CD4-positive, alpha-beta T cell treated with Interleukin-6 for 4 hours (primary cell): ENCODE results near the gene ATP6V1G3.
A peak's percentile ranks its signal among the peaks of the same experiment; 100 is the strongest.

ENCODE experiments used
- DNase-seq: peaks from one replicate; pipeline ENCODE4 v3.0.0-alpha.2; 2020; ENCODE audit warnings: mixed read lengths

Gene ATP6V1G3

GRCh38 chr1:198541737-198542136, 1.3 kb upstream of the ATP6V1G3 start:
- DNase-seq = no peak

GRCh38 chr1:198538579-198539364, 1.7 kb downstream of the ATP6V1G3 start:
- no peak for DNase-seq

GRCh38 chr1:198535631-198536030, 4.8 kb downstream of the ATP6V1G3 start:
- no peak for DNase-seq

- DNase-seq = no peak
These were observed 5.7 kb downstream of the ATP6V1G3 start for GRCh38 chr1:198534548-198535418.

- DNase-seq = no peak
These were observed 8.6 kb downstream of the ATP6V1G3 start for GRCh38 chr1:198531891-198532290.

- DNase-seq = no peak
These were observed 9.5 kb downstream of the ATP6V1G3 start for GRCh38 chr1:198530953-198531352.

GRCh38 chr1:198529414-198529813, 11.1 kb downstream of the ATP6V1G3 start:
- DNase-seq = no peak

- DNase-seq = no peak
These were observed 12.1 kb downstream of the ATP6V1G3 start for GRCh38 chr1:198528364-198528763.

GRCh38 chr1:198524556-198524955, 15.9 kb downstream of the ATP6V1G3 start:
- DNase-seq = no peak

- peak; percentile 53 for DNase-seq
These were observed 16.4 kb downstream of the ATP6V1G3 start for GRCh38 chr1:198524127-198524526.

- peak; percentile 28 for DNase-seq
These were observed 17.1 kb downstream of the ATP6V1G3 start for GRCh38 chr1:198523182-198523950.

GRCh38 chr1:198520524-198521254, 19.8 kb downstream of the ATP6V1G3 start:
- DNase-seq = no peak

GRCh38 chr1:198519639-198520501, 20.6 kb downstream of the ATP6V1G3 start:
- DNase-seq = peak; percentile 14

GRCh38 chr1:198517623-198518199, 22.8 kb downstream of the ATP6V1G3 start:
- DNase-seq = no peak

GRCh38 chr1:198500096-198500495, 40.4 kb downstream of the ATP6V1G3 start:
- DNase-seq = no peak

- no peak for DNase-seq
These were observed 40.9 kb downstream of the ATP6V1G3 start for GRCh38 chr1:198499588-198499987.

GRCh38 chr1:198498881-198499280, 41.6 kb downstream of the ATP6V1G3 start:
- DNase-seq = no peak

GRCh38 chr1:198498103-198498385, 42.4 kb downstream of the ATP6V1G3 start:
- DNase-seq = no peak

GRCh38 chr1:198497326-198498102, 43.0 kb downstream of the ATP6V1G3 start:
- no peak for DNase-seq
